T47D (cell line): ENCODE results near the gene CACNA2D4.

Source experiments
- DNase-seq, 2 experiments: peaks; one replicate each; pipeline versions ENCODE4 v3.0.0 to v3.0.0-alpha.2; 2011 to 2012; ENCODE audit warnings: low read depth in 1 of 2, low spot score in 1 of 2
- JUND ChIP-seq: IDR thresholded peaks from 2 replicates; pipeline ENCODE4 v1.6.1; 2012; ENCODE audit warnings: low read depth
- in situ Hi-C: cut with HindIII; loops from 2 replicates; pipeline ENCODE4 v1.10.0; 2016; ENCODE audit warnings: low sequenced_read_pairs, low pct_unique_long_range_greater_than_20kb

Gene CACNA2D4

GRCh38 chr12:1939331-1939730, 20.9 kb upstream of the CACNA2D4 start:
- in situ Hi-C loops, result no loop called here
- DNase-seq, result no peak
- TF ChIP-seq JUND, result no peak

- TF ChIP-seq JUND, result no peak
- DNase-seq, result no peak
- in situ Hi-C loops, result no loop called here
These were observed 19.2 kb upstream of the CACNA2D4 start for GRCh38 chr12:1937481-1938224.

- in situ Hi-C loops, result no loop called here
- DNase-seq, result peak; percentile 78 to 86
These were observed 18.2 kb upstream of the CACNA2D4 start for GRCh38 chr12:1936406-1937320.

GRCh38 chr12:1935700-1936378, 17.4 kb upstream of the CACNA2D4 start:
- in situ Hi-C loops, result no loop called here
- TF ChIP-seq JUND, result no peak
- no peak for DNase-seq

More at GRCh38 chr12:1936406-1937320, 18.2 kb upstream of the CACNA2D4 start:
- TF ChIP-seq JUND, result no peak

- no peak for TF ChIP-seq JUND
- DNase-seq, result no peak
- in situ Hi-C loops, result no loop called here
These were observed 16.8 kb upstream of the CACNA2D4 start for GRCh38 chr12:1935242-1935641.

GRCh38 chr12:1934831-1935230, 16.4 kb upstream of the CACNA2D4 start:
- DNase-seq, result no peak
- in situ Hi-C loops, result no loop called here
- no peak for TF ChIP-seq JUND

GRCh38 chr12:1934068-1934467, 15.6 kb upstream of the CACNA2D4 start:
- DNase-seq, result no peak
- in situ Hi-C loops, result no loop called here
- TF ChIP-seq JUND, result no peak

- no peak for DNase-seq
- in situ Hi-C loops, result no loop called here
- TF ChIP-seq JUND, result no peak
These were observed 15.0 kb upstream of the CACNA2D4 start for GRCh38 chr12:1933342-1934051.

- in situ Hi-C loops, result no loop called here
- no peak for TF ChIP-seq JUND
- peak in 1 of 2 experiments; percentile 77 for DNase-seq
These were observed 13.9 kb upstream of the CACNA2D4 start for GRCh38 chr12:1932264-1932777.

- DNase-seq, result no peak
- in situ Hi-C loops, result no loop called here
- TF ChIP-seq JUND, result no peak
These were observed 13.2 kb upstream of the CACNA2D4 start for GRCh38 chr12:1931642-1932041.

- DNase-seq, result no peak
- no peak for TF ChIP-seq JUND
- in situ Hi-C loops, result no loop called here
These were observed 12.5 kb upstream of the CACNA2D4 start for GRCh38 chr12:1930803-1931597.
